ENCODE results near the gene FAM50B.

Gene FAM50B

DNA sequence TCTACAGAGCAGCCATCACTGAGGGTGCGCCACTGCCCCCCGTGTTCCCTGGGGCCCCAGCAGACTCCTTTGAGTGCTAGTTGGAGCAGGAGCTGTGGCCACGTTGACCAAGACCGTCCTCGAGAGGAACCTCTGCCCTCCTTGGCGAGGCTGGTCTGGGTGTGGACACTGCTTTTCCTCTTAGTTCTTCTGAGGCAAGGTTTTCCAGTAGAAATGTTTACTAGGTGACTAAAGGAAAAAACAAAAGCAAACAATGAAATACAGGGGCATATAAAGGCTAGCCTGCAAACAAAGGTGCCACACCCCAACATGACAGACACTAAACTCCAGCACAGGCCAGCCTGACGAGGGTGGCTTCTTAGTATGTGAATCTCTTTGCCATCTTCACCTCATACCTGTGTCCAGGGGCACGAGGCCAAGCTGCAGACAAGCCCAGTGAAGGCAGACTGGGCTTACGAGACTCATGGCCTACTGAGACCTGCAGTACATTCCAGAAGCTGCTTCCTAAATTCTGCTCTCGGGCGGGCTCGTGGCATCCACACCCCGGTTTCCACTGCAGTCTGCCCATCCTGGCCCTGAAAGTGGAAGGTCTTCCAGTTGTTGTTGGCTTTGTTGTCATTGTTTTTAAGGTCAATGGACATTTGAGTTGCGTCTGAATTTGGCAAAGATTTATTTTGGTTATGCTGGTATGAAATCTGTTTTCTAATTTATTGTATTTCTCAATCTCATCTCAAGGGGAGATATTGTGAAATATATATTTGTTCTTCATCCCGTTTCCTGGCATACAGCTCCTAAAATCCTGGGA lies 39.2 kb downstream of the FAM50B start:
- TF ChIP-seq EZH2phosphoT487 (IDR thresholded peaks at IDR 0.05; ENCODE audit: borderline replicate concordance) (no peak), CTCF (conservative IDR thresholded peaks at IDR 0.05; ENCODE audit: low read length) (no peak)

GRCh38 chr6:3890047-3890446 lies 40.9 kb downstream of the FAM50B start:
- no peaks in the 10 kb centered on the region for H4K20me1 ChIP-seq (ENCODE audit: insufficient read depth, low read length, poor library complexity, severe bottlenecking)
- H3F3A ChIP-seq (ENCODE audit: low read depth): no peaks in the 10 kb centered on the region
- no peak for TF ChIP-seq CTCF (conservative IDR thresholded peaks at IDR 0.05; ENCODE audit: low read length)
- TF ChIP-seq EZH2phosphoT487 (IDR thresholded peaks at IDR 0.05; ENCODE audit: borderline replicate concordance): no peak
- H3K4me3 ChIP-seq (ENCODE audit: low read length, poor library complexity, severe bottlenecking): no peak overlapping the region
- H3K4me2 ChIP-seq (ENCODE audit: low read depth, low read length, poor library complexity, severe bottlenecking): no peak overlapping the region
- H3K79me2 ChIP-seq (ENCODE audit: insufficient read depth, low read length): no peaks in the 10 kb centered on the region
- no peaks in the 10 kb centered on the region for H3K36me3 ChIP-seq (ENCODE audit: insufficient read depth, low read length)
- H3K4me1 ChIP-seq (ENCODE audit: insufficient read depth, low read length, poor library complexity, severe bottlenecking): no peaks in the 10 kb centered on the region
- H2AFZ ChIP-seq (ENCODE audit: low read length): no peak overlapping the region
- no peaks in the 10 kb centered on the region for H3K27me3 ChIP-seq (ENCODE audit: insufficient read depth, low read length, poor library complexity, severe bottlenecking)
- no peaks in the 10 kb centered on the region for H3K9me3 ChIP-seq (ENCODE audit: insufficient read depth, low read depth, low read length)
- H3K9me2 ChIP-seq (replicated peaks; ENCODE audit: low read depth, low read length): no peaks in the 10 kb centered on the region
- H3K9ac ChIP-seq (ENCODE audit: low read depth, low read length, poor library complexity, severe bottlenecking): no peak overlapping the region

More for the DNA sequence above, 39.2 kb downstream of the FAM50B start:
- Histone ChIP-seq H3K4me2 (ENCODE audit: low read depth, low read length, poor library complexity, severe bottlenecking) (no peak overlapping the region), H3K79me2 (ENCODE audit: insufficient read depth, low read length) (no peaks in the 10 kb centered on the region), H2AFZ (ENCODE audit: low read length) (no peak overlapping the region), H3K36me3 (ENCODE audit: insufficient read depth, low read length) (no peaks in the 10 kb centered on the region), H3K9me2 (replicated peaks; ENCODE audit: low read depth, low read length) (no peaks in the 10 kb centered on the region), H3K9ac (ENCODE audit: low read depth, low read length, poor library complexity, severe bottlenecking) (no peak overlapping the region), H3K27me3 (ENCODE audit: insufficient read depth, low read length, poor library complexity, severe bottlenecking) (no peaks in the 10 kb centered on the region), H4K20me1 (ENCODE audit: insufficient read depth, low read length, poor library complexity, severe bottlenecking) (no peaks in the 10 kb centered on the region), H3K4me1 (ENCODE audit: insufficient read depth, low read length, poor library complexity, severe bottlenecking) (no peaks in the 10 kb centered on the region), H3K9me3 (ENCODE audit: insufficient read depth, low read depth, low read length) (no peaks in the 10 kb centered on the region), H3K4me3 (ENCODE audit: low read length, poor library complexity, severe bottlenecking) (no peak overlapping the region), H3F3A (ENCODE audit: low read depth) (no peaks in the 10 kb centered on the region)

- H3K4me1 ChIP-seq (ENCODE audit: insufficient read depth, low read length, poor library complexity, severe bottlenecking): no peaks in the 10 kb centered on the region
- H3K9me3 ChIP-seq (ENCODE audit: insufficient read depth, low read depth, low read length): no peaks in the 10 kb centered on the region
- H3K4me2 ChIP-seq (ENCODE audit: low read depth, low read length, poor library complexity, severe bottlenecking): no peak overlapping the region
- H3K4me3 ChIP-seq (ENCODE audit: low read length, poor library complexity, severe bottlenecking): no peak overlapping the region
- no peaks in the 10 kb centered on the region for H3K79me2 ChIP-seq (ENCODE audit: insufficient read depth, low read length)
- no peak for TF ChIP-seq EZH2phosphoT487 (IDR thresholded peaks at IDR 0.05; ENCODE audit: borderline replicate concordance)
- TF ChIP-seq CTCF (conservative IDR thresholded peaks at IDR 0.05; ENCODE audit: low read length): no peak
- H3F3A ChIP-seq (ENCODE audit: low read depth): no peaks in the 10 kb centered on the region
- no peaks in the 10 kb centered on the region for H3K27me3 ChIP-seq (ENCODE audit: insufficient read depth, low read length, poor library complexity, severe bottlenecking)
- no peaks in the 10 kb centered on the region for H4K20me1 ChIP-seq (ENCODE audit: insufficient read depth, low read length, poor library complexity, severe bottlenecking)
- no peaks in the 10 kb centered on the region for H3K36me3 ChIP-seq (ENCODE audit: insufficient read depth, low read length)
- H3K9ac ChIP-seq (ENCODE audit: low read depth, low read length, poor library complexity, severe bottlenecking): no peak overlapping the region
- H2AFZ ChIP-seq (ENCODE audit: low read length): no peak overlapping the region
- H3K9me2 ChIP-seq (replicated peaks; ENCODE audit: low read depth, low read length): no peaks in the 10 kb centered on the region
These were observed 42.7 kb downstream of the FAM50B start for GRCh38 chr6:3891883-3892282.
